ENCODE data around the gene PLXNC1. TPM values are rescaled to one million over a fixed set of nuclear protein-coding genes. Genes with fewer than 3 reads are reported as not detected.

Gene PLXNC1
- total RNA-seq, 4 donors from 2014 or later, result 4.8 to 6.8 (median 6.2) TPM

DNA sequence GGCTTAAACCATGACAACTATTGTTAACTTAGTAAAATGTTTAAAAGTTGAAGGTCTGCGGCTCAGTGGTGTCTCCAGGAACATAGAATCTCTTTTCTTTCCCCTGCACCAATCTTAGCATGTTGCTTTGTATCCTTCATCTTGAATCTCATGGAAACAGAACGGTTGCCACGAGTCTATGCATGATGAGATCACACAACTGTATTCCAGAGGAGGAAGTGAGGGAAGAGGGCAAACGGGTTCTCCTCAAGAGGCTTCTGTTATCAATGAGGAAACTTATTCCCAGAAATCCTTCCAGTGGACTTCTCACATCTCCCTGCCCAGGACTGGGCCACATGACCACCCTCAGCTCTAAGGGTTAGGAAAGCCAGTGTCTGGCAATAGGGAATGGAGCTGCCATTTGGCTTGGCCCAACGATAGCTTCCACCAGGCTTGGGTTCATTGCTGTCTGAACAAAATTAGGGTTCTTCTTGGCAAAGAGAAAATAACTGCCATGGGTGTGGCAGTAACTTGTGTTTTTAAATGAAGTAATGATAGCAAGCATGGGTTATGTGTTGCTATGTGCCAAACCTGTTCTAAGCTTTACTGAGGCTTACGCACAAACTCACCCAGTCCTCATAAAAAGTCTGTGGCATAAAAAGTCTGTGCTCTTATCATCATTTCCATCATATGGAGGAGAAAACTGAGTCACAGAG, 17.4 kb downstream of the PLXNC1 start:
- Histone ChIP-seq H3K27ac (no peak overlapping the region), H3K4me1 (no peaks in the 10 kb centered on the region), H3K4me3 (no peak overlapping the region), H3K9me3 (no peaks in the 10 kb centered on the region), H3K36me3 (no peaks in the 10 kb centered on the region), H3K27me3 (peaks cover 20% of the 10 kb centered on the region)
- no peak for ATAC-seq
- no peak for TF ChIP-seq POLR2AphosphoS5 (IDR thresholded peaks at IDR 0.05)
- TF ChIP-seq POLR2A (IDR thresholded peaks at IDR 0.05), result no peak
- no peak for TF ChIP-seq EP300 (IDR thresholded peaks at IDR 0.05)
- TF ChIP-seq, protein P1, sequence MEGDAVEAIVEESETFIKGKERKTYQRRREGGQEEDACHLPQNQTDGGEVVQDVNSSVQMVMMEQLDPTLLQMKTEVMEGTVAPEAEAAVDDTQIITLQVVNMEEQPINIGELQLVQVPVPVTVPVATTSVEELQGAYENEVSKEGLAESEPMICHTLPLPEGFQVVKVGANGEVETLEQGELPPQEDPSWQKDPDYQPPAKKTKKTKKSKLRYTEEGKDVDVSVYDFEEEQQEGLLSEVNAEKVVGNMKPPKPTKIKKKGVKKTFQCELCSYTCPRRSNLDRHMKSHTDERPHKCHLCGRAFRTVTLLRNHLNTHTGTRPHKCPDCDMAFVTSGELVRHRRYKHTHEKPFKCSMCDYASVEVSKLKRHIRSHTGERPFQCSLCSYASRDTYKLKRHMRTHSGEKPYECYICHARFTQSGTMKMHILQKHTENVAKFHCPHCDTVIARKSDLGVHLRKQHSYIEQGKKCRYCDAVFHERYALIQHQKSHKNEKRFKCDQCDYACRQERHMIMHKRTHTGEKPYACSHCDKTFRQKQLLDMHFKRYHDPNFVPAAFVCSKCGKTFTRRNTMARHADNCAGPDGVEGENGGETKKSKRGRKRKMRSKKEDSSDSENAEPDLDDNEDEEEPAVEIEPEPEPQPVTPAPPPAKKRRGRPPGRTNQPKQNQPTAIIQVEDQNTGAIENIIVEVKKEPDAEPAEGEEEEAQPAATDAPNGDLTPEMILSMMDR (IDR thresholded peaks at IDR 0.05), result no peak
- WGBS, 2 donors (ENCODE audit: low coverage in 1 of 2), result 65 to 100% methylated on average over 1 to 6 of the region's 6 CpGs

- Histone ChIP-seq H3K4me1 (no peaks in the 10 kb centered on the region), H3K36me3 (no peaks in the 10 kb centered on the region), H3K4me3 (no peak overlapping the region), H3K27me3 (peaks cover 18% of the 10 kb centered on the region), H3K27ac (no peak overlapping the region), H3K9me3 (no peaks in the 10 kb centered on the region)
- WGBS, 2 donors (ENCODE audit: low coverage in 1 of 2), result 82 to 83% methylated on average over 3 to 8 of the region's 8 CpGs
- TF ChIP-seq EP300 (IDR thresholded peaks at IDR 0.05) (no peak), POLR2AphosphoS5 (IDR thresholded peaks at IDR 0.05) (no peak), POLR2A (IDR thresholded peaks at IDR 0.05) (no peak)
- TF ChIP-seq, protein P1 (IDR thresholded peaks at IDR 0.05), result no peak
- no peak for ATAC-seq
These were observed 18.8 kb downstream of the PLXNC1 start for GRCh38 chr12:94167071-94167755.

DNA sequence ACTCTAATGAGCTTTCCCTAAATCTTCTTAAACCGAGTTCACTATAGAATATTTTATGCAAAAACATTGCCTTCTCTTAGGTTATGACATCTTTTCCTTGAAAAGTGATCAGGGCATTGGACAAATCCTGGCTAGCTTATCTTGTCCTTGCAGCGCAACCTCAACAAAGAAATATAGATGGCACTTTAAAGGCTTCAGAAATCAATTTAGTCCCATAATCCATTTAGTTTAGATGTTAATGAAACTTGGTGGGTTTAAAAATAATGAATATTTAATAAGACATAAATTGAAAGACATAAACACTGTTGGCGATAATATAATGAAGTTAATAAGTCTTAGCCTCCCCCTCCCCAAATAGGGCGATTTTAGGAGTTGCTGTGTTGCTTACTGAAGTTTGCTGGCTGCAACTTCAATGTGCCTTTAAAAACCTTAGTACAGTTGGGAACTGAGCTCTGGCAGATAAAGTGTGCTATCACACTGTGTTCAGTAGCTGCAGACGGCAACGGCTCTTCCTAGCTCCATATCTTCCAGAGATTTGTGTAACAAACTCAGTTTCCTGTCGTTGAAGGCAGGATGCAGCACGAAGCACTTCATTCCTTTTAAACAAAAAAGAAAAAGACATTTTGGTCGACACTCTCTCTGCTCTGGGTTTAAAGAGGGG, 19.5 kb downstream of the PLXNC1 start:
- Histone ChIP-seq H3K4me3 (no peak overlapping the region), H3K4me1 (no peaks in the 10 kb centered on the region), H3K9me3 (no peaks in the 10 kb centered on the region), H3K27me3 (peaks cover 16% of the 10 kb centered on the region), H3K36me3 (no peaks in the 10 kb centered on the region), H3K27ac (no peak overlapping the region)
- ATAC-seq, result no peak
- TF ChIP-seq POLR2AphosphoS5 (IDR thresholded peaks at IDR 0.05) (no peak), EP300 (IDR thresholded peaks at IDR 0.05) (no peak), POLR2A (IDR thresholded peaks at IDR 0.05) (no peak)
- TF ChIP-seq, protein P1 (IDR thresholded peaks at IDR 0.05), result no peak
- 42 to 44% methylated on average over 9 of the region's 9 CpGs for WGBS, 2 donors (ENCODE audit: low coverage in 1 of 2)

DNA sequence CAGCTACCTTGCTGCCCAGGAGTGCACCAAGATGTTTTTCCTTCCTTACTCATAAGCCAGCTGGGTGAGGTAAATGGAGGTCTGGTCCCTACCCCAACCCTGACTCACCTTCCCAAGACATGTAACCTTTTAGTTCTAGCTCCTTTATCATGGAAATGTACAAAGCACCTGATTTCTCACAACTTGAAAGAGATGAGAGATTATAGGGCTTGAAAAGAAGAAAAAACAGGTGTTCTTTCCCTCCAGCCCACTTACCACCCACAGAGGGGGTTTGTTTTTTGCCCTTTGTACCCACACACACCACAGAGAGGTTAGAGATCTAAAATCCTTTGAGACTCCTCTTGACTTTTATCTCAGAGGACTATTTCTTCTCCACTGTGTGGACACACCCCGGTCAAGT, 21.1 kb downstream of the PLXNC1 start:
- Histone ChIP-seq H3K27ac (no peak overlapping the region), H3K27me3 (peaks cover 16% of the 10 kb centered on the region), H3K4me3 (no peak overlapping the region), H3K36me3 (no peaks in the 10 kb centered on the region), H3K9me3 (no peaks in the 10 kb centered on the region), H3K4me1 (no peaks in the 10 kb centered on the region)
- WGBS, 2 donors (ENCODE audit: low coverage in 1 of 2), result 90 to 100% methylated on average over 1 of the region's 1 CpG
- TF ChIP-seq POLR2AphosphoS5 (IDR thresholded peaks at IDR 0.05), result no peak
- TF ChIP-seq EP300 (IDR thresholded peaks at IDR 0.05), result no peak
- TF ChIP-seq POLR2A (IDR thresholded peaks at IDR 0.05), result no peak
- TF ChIP-seq, protein P1 (IDR thresholded peaks at IDR 0.05), result no peak
- ATAC-seq, result no peak
